GM12878 (cell line): ENCODE measurements around the gene KCNAB3. TPM values are rescaled to one million over a fixed set of nuclear protein-coding genes. Genes with fewer than 3 reads are reported as not detected.

Experiments used
- ATAC-seq: fragments of 200-7000 bp; cut with Tn5 transposase; 3 replicates; pipeline ENCODE4 v1.9.1; 2020; ENCODE audit warnings: mild to moderate bottlenecking, moderate library complexity
- BruUV-seq: library from RNA; stranded (reverse); fragments of 400-500 nt; replicated peaks from 2 replicates; lab custom pipeline; 2021; lab: Mats Ljungman, UMichigan
- CTCF ChIA-PET: fragments of 300-600 bp; sonication (Branson Sonifier 250); formaldehyde crosslinking; extraction: SDS; loops from one replicate; lab custom pipeline; 2021; ENCODE audit warnings: inconsistent platforms; lab: Yijun Ruan, JAX
- POLR2A ChIA-PET: fragments of 350-600 bp; formaldehyde crosslinking; extraction: SDS; loops from one replicate; lab custom pipeline; 2021; ENCODE audit warnings: inconsistent platforms; lab: Charles Lee
- RAD21 ChIA-PET: fragments of 300-600 bp; sonication (Branson Sonifier 250); formaldehyde crosslinking; loops from one replicate; lab custom pipeline; 2023; ENCODE audit warnings: antibody characterized with exemption; ENCODE audit not compliant: unreplicated experiment; lab: Charles Lee
- SMC1A ChIA-PET: fragments of 300-600 bp; sonication (Branson Sonifier 250); formaldehyde crosslinking; loops from one replicate; lab custom pipeline; 2023; ENCODE audit not compliant: unreplicated experiment, uncharacterized antibody; lab: Charles Lee
- DNase-seq: peaks from one replicate; pipeline ENCODE4 v3.0.0-alpha.2; 2011; ENCODE audit warnings: low read depth, low spot score
- FAIRE-seq: peaks from 3 replicates; lab custom pipeline; 2011; peaks lifted over from hg19 to GRCh38; lab: Jason Lieb, UNC
- H2AFZ ChIP-seq: 2 replicates; pipeline ENCODE4 v1.6.0; 2011; ENCODE audit warnings: low read depth, low read length, control low read depth; ENCODE audit not compliant: control insufficient read depth
- H3K27ac ChIP-seq: 2 replicates; pipeline ENCODE4 v1.5.1; 2011; ENCODE audit warnings: control low read depth; ENCODE audit not compliant: control insufficient read depth, insufficient read depth
- H3K27me3 ChIP-seq, 2 experiments: replicated peaks in 1 of 2; 2 replicates each; pipeline versions ENCODE4 v1.6.0 to v1.6.1; 2011; ENCODE audit warnings: low read length in 1 of 2; ENCODE audit not compliant: control insufficient read depth in 2 of 2, insufficient read depth in 2 of 2
- H3K36me3 ChIP-seq, 2 experiments: 2 replicates each; pipeline ENCODE4 v1.5.1; 2011; ENCODE audit warnings: low read length in 1 of 2; ENCODE audit not compliant: control insufficient read depth in 2 of 2, insufficient read depth in 2 of 2
- H3K4me1 ChIP-seq: 2 replicates; pipeline ENCODE4 v1.6.1; 2011; ENCODE audit warnings: mild to moderate bottlenecking, low read length, moderate library complexity, mixed read lengths; ENCODE audit not compliant: control insufficient read depth, insufficient read depth
- H3K4me2 ChIP-seq: 2 replicates; pipeline ENCODE4 v1.6.0; 2011; ENCODE audit warnings: control low read depth; ENCODE audit not compliant: control insufficient read depth, insufficient read depth
- H3K4me3 ChIP-seq: fragments of 200-600 bp; sonication (generic); 2 replicates; pipeline ENCODE4 v1.5.1; 2016
- H3K79me2 ChIP-seq: 2 replicates; pipeline ENCODE4 v1.6.0; 2011; ENCODE audit warnings: low read length; ENCODE audit not compliant: control insufficient read depth, insufficient read depth
- H3K9ac ChIP-seq: 2 replicates; pipeline ENCODE4 v1.8.0; 2011; ENCODE audit warnings: low read length, control low read depth, mixed read lengths; ENCODE audit not compliant: control insufficient read depth, insufficient read depth
- H3K9me3 ChIP-seq: replicated peaks from 3 replicates; pipeline ENCODE4 v1.5.1; 2011; ENCODE audit warnings: mild to moderate bottlenecking, low read length; ENCODE audit not compliant: control insufficient read depth, insufficient read depth
- H4K20me1 ChIP-seq: 2 replicates; pipeline ENCODE4 v1.6.0; 2011; ENCODE audit not compliant: control insufficient read depth, insufficient read depth
- CUX1 ChIP-seq: IDR thresholded peaks from 2 replicates; pipeline ENCODE4 v1.6.1; 2012; ENCODE audit warnings: improper control_type of control experiment, low read depth, low read length; ENCODE audit not compliant: insufficient replicate concordance
- DPF2 ChIP-seq: fragments of 450-650 bp; IDR thresholded peaks from 2 replicates; pipeline ENCODE4 v1.6.1; 2017; ENCODE audit warnings: mild to moderate bottlenecking
- FOXK2 ChIP-seq: fragments of 450-650 bp; IDR thresholded peaks from 2 replicates; pipeline ENCODE4 v1.6.1; 2017; ENCODE audit warnings: mild to moderate bottlenecking, moderate library complexity
- HDAC2 ChIP-seq: fragments of 200-600 bp; sonication (generic); IDR thresholded peaks from 2 replicates; pipeline ENCODE4 v1.6.1; 2017
- IRF4 ChIP-seq: IDR thresholded peaks from 2 replicates; pipeline ENCODE4 v1.6.1; 2011; ENCODE audit warnings: low read depth, low read length
- NFIC ChIP-seq: IDR thresholded peaks from 2 replicates; pipeline ENCODE4 v1.6.1; 2012; ENCODE audit warnings: low read depth, mild to moderate bottlenecking, inconsistent platforms, low read length, moderate library complexity
- NRF1 ChIP-seq: conservative IDR thresholded peaks from 2 replicates; pipeline ENCODE4 v1.6.1; 2011; ENCODE audit warnings: mild to moderate bottlenecking, low read depth, low read length, improper control_type of control experiment
- PBX3 ChIP-seq: IDR thresholded peaks from 2 replicates; pipeline ENCODE4 v1.6.1; 2011; ENCODE audit warnings: mild to moderate bottlenecking, low read depth, low read length, moderate library complexity; ENCODE audit not compliant: insufficient replicate concordance
- POLR2AphosphoS5 ChIP-seq: IDR thresholded peaks from 2 replicates; pipeline ENCODE4 v1.6.1; 2011; ENCODE audit warnings: mild to moderate bottlenecking, low read length, inconsistent platforms
- TCF3 ChIP-seq: IDR thresholded peaks from 2 replicates; pipeline ENCODE4 v1.6.1; 2012; ENCODE audit warnings: low read depth, mild to moderate bottlenecking, low read length, borderline replicate concordance; ENCODE audit not compliant: insufficient read depth
- USF1 ChIP-seq: IDR thresholded peaks from 2 replicates; pipeline ENCODE4 v1.6.1; 2011; ENCODE audit warnings: borderline replicate concordance, low read depth, mild to moderate bottlenecking, moderate library complexity, mixed read lengths, low read length; ENCODE audit not compliant: insufficient read depth; ENCODE audit errors: extremely low read length
- YY1 ChIP-seq: IDR thresholded peaks from 2 replicates; pipeline ENCODE4 v1.6.1; 2011; ENCODE audit warnings: low read depth, mild to moderate bottlenecking, low read length
- ZNF217 ChIP-seq: fragments of 450-650 bp; IDR thresholded peaks from 2 replicates; pipeline ENCODE4 v1.6.1; 2017; ENCODE audit warnings: antibody characterized with exemption, mild to moderate bottlenecking
- WGBS: methylation state at CpG from one replicate; pipeline ENCODE4 v1.1.6; 2016; ENCODE audit warnings: low lambda C conversion rate; ENCODE audit not compliant: insufficient replicate concordance, insufficient coverage; ENCODE audit errors: missing lambda C conversion rate; 5-methylcytosine and 5-hydroxymethylcytosine counted together
- in situ Hi-C: fragments of 300-500 bp; cut with MboI; formaldehyde crosslinking; loops from 9 replicates; pipeline ENCODE4 v1.14.3; 2018; ENCODE audit warnings: mixed read lengths
- intact Hi-C: fragments of 100-400 bp; cut with micrococcal nuclease; formaldehyde crosslinking; loops from one replicate; pipeline ENCODE4 v1.14.2; 2022; ENCODE audit not compliant: unreplicated experiment
- polyA plus RNA-seq, 11 experiments: library from polyadenylated mRNA; depleted of rRNA in 4 of 11; unstranded in 6 of 11; stranded (reverse) in 5 of 11; fragments of >200 nt; fragmentation: Nextera tagmentation in 4 of 11; fragmentation: Illumina TruSeq in 1 of 11; extraction: Ambion mirVana in 4 of 11; extraction: Trizol in 1 of 11; gene quantifications; 1 replicate in 1 of 11; 2 replicates in 10 of 11; pipeline versions ENCODE4 v1.2.1 to v1.2.3, GENCODE V29; 2011 to 2016; ENCODE audit warnings: inconsistent platforms in 2 of 11, missing spikeins in 2 of 11, low read depth in 1 of 11
- total RNA-seq, 4 experiments: library from RNA; depleted of rRNA in 3 of 4; stranded (reverse); fragments of >200 nt in 3 of 4; fragmentation: Illumina TruSeq in 1 of 4; extraction: Trizol in 1 of 4; gene quantifications; 2 replicates each; pipeline versions ENCODE4 v1.2.1 to v1.2.3, GENCODE V29; 2013 to 2021

KCNAB3 gene
- total and polyA plus RNA-seq, 10 of the 15 experiments (the other 5 are each of a cell fraction or from before 2014, with no cell fraction given) = 0.22 to 7.9 (median 1.8) TPM

GRCh38 chr17:7950578-7950977 is 20.9 kb upstream of the KCNAB3 start:
- H3K27me3 ChIP-seq = no peaks in the 10 kb centered on the region
- no peaks in the 10 kb centered on the region for H3K79me2 ChIP-seq
- peaks cover 3 to 14% of the 10 kb centered on the region in 2 experiments for H3K36me3 ChIP-seq
- no peaks in the 10 kb centered on the region for H3K9me3 ChIP-seq
- ATAC-seq (no peak), DNase-seq (no peak)
- 82% methylated on average over 3 of the region's 3 CpGs for WGBS
- in situ Hi-C loops (no loop called here), intact Hi-C loops (no loop called here)
- peaks cover 12% of the 10 kb centered on the region for H3K4me1 ChIP-seq
- SMC1A ChIA-PET = interaction anchor here (2.4 kb wide), 1 partner anchor 18 kb away, joined by 11 read pairs; the partner anchor contains the start of genes CNTROB and TRAPPC1
- H3K4me2 ChIP-seq = no peak overlapping the region
- H4K20me1 ChIP-seq = no peaks in the 10 kb centered on the region
- H3K9ac ChIP-seq = no peak overlapping the region
- no peak overlapping the region for H2AFZ ChIP-seq
- no TSS peak for BruUV-seq
- CTCF ChIA-PET = interaction anchor here (1.6 kb wide), 1 partner anchor 38 kb away, joined by 4 read pairs; no protein-coding TSS in a partner anchor
- H3K4me3 ChIP-seq = no peak overlapping the region
- H3K27ac ChIP-seq = no peak overlapping the region; the same call in 1 of the 2 replicates
- POLR2A ChIA-PET = interaction anchor here (0.7 to 1.3 kb wide), 2 partner anchors 8 to 14 kb away, joined by 3 to 5 read pairs; no protein-coding TSS in a partner anchor
- RAD21 ChIA-PET = no interaction called here
- no peak for TF ChIP-seq POLR2AphosphoS5
- no peak for TF ChIP-seq CUX1
- TF ChIP-seq TCF3 = no peak
- no peak for TF ChIP-seq FOXK2
- no peak for TF ChIP-seq NRF1
- no peak for TF ChIP-seq YY1
- TF ChIP-seq IRF4 = no peak
- no peak for TF ChIP-seq DPF2
- no peak for TF ChIP-seq USF1
- no peak for TF ChIP-seq HDAC2
- TF ChIP-seq NFIC = no peak
- TF ChIP-seq ZNF217 = no peak
- no peak for TF ChIP-seq PBX3
- TF ChIP-seq, all 136 proteins: peak for 0
- no peak for FAIRE-seq
